Measurements from ENCODE around the gene KRTAP2-1. TPM values are rescaled to one million over a fixed set of nuclear protein-coding genes. Genes with fewer than 3 reads are reported as not detected.

Gene KRTAP2-1
- total and polyA plus RNA-seq, 2 of the 13 experiments (the other 11 are each of a cell fraction or from before 2014, with no cell fraction given), result not detected

DNA sequence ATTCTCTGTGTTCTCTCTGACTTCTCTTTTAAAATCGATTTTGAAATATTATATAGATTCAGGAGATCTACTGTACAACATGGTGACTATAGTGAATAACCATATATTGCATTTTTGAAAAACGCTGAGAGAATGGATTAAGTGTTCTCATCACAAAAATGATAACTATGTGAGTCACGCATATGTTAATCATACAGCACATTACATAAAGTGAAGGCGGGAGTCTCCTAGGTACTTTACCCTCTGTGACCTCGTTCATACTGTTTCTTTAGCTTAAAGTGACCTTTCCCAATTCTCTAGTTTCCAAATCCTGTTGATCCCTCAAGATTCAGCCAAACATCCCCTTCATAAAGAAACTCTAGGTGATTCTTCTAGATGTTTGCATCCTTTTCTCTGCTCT is 44.3 kb downstream of the KRTAP2-1 start (continued):
- TF ChIP-seq, protein P1, sequence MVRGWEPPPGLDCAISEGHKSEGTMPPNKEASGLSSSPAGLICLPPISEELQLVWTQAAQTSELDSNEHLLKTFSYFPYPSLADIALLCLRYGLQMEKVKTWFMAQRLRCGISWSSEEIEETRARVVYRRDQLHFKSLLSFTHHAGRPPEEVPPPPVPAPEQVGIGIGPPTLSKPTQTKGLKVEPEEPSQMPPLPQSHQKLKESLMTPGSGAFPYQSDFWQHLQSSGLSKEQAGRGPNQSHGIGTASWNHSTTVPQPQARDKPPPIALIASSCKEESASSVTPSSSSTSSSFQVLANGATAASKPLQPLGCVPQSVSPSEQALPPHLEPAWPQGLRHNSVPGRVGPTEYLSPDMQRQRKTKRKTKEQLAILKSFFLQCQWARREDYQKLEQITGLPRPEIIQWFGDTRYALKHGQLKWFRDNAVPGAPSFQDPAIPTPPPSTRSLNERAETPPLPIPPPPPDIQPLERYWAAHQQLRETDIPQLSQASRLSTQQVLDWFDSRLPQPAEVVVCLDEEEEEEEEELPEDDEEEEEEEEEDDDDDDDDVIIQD (CRISPR knock-in tag; IDR thresholded peaks at IDR 0.05; ENCODE audit: low read depth), result peak; percentile 34; the same call in 1 of the 2 replicates
- TF ChIP-seq, protein P2, sequence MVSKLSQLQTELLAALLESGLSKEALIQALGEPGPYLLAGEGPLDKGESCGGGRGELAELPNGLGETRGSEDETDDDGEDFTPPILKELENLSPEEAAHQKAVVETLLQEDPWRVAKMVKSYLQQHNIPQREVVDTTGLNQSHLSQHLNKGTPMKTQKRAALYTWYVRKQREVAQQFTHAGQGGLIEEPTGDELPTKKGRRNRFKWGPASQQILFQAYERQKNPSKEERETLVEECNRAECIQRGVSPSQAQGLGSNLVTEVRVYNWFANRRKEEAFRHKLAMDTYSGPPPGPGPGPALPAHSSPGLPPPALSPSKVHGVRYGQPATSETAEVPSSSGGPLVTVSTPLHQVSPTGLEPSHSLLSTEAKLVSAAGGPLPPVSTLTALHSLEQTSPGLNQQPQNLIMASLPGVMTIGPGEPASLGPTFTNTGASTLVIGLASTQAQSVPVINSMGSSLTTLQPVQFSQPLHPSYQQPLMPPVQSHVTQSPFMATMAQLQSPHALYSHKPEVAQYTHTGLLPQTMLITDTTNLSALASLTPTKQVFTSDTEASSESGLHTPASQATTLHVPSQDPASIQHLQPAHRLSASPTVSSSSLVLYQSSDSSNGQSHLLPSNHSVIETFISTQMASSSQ (IDR thresholded peaks at IDR 0.05; ENCODE audit: low read depth), result no peak
- TF ChIP-seq, protein P2 (CRISPR knock-in tag; IDR thresholded peaks at IDR 0.05; ENCODE audit: borderline replicate concordance), result peak; percentile 42; the same call in 1 of the 2 replicates
- TF ChIP-seq SMAD1 (CRISPR knock-in tag; IDR thresholded peaks at IDR 0.05; ENCODE audit: borderline replicate concordance, low read depth), result no peak
- TF ChIP-seq CREM (IDR thresholded peaks at IDR 0.05), result no peak
- no peak for TF ChIP-seq CREM (CRISPR knock-in tag; IDR thresholded peaks at IDR 0.05)
- TF ChIP-seq, protein P3, sequence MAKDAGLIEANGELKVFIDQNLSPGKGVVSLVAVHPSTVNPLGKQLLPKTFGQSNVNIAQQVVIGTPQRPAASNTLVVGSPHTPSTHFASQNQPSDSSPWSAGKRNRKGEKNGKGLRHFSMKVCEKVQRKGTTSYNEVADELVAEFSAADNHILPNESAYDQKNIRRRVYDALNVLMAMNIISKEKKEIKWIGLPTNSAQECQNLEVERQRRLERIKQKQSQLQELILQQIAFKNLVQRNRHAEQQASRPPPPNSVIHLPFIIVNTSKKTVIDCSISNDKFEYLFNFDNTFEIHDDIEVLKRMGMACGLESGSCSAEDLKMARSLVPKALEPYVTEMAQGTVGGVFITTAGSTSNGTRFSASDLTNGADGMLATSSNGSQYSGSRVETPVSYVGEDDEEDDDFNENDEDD (CRISPR knock-in tag; IDR thresholded peaks at IDR 0.05; ENCODE audit: borderline replicate concordance), result peak; percentile 40; the same call in 1 of the 2 replicates
- no peak for TF ChIP-seq ZNF546 (CRISPR knock-in tag; conservative IDR thresholded peaks at IDR 0.05)
- TF ChIP-seq KAT8 (CRISPR knock-in tag; IDR thresholded peaks at IDR 0.05), result no peak
- no peak for TF ChIP-seq MIER2 (CRISPR knock-in tag; IDR thresholded peaks at IDR 0.05)
- TF ChIP-seq ISL2 (CRISPR knock-in tag; IDR thresholded peaks at IDR 0.05), result peak; percentile 39; the same call in 1 of the 2 replicates
- peak; percentile 78 for TF ChIP-seq RARA (CRISPR knock-in tag; IDR thresholded peaks at IDR 0.05)
- no peak for TF ChIP-seq ZNF550 (CRISPR knock-in tag; IDR thresholded peaks at IDR 0.05; ENCODE audit: borderline replicate concordance)
- peak; percentile 72 for TF ChIP-seq TEAD3 (CRISPR knock-in tag; optimal IDR thresholded peaks at IDR 0.05; ENCODE audit: borderline replicate concordance)
- TF ChIP-seq ZBTB42 (CRISPR knock-in tag; IDR thresholded peaks at IDR 0.05), result no peak
- TF ChIP-seq RBAK (CRISPR knock-in tag; IDR thresholded peaks at IDR 0.05), result no peak
- peak; percentile 76 for TF ChIP-seq RXRB (CRISPR knock-in tag; IDR thresholded peaks at IDR 0.05; ENCODE audit: borderline replicate concordance)
- no peak for TF ChIP-seq TAF1 (CRISPR knock-in tag; IDR thresholded peaks at IDR 0.05)
- no peak for TF ChIP-seq ZNF83 (CRISPR knock-in tag; IDR thresholded peaks at IDR 0.05; ENCODE audit: borderline replicate concordance)
- TF ChIP-seq NCOR1 (IDR thresholded peaks at IDR 0.05; ENCODE audit: borderline replicate concordance, low read length), result no peak; the same call in 1 of the 2 replicates
- TF ChIP-seq, protein P4, sequence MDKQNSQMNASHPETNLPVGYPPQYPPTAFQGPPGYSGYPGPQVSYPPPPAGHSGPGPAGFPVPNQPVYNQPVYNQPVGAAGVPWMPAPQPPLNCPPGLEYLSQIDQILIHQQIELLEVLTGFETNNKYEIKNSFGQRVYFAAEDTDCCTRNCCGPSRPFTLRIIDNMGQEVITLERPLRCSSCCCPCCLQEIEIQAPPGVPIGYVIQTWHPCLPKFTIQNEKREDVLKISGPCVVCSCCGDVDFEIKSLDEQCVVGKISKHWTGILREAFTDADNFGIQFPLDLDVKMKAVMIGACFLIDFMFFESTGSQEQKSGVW (CRISPR knock-in tag; IDR thresholded peaks at IDR 0.05; ENCODE audit: borderline replicate concordance), result no peak
- 0 out of 2 replicates have a peak, but pooled peaks have one; percentile 12 for TF ChIP-seq PPARG (CRISPR knock-in tag; conservative IDR thresholded peaks at IDR 0.05)
- 0 out of 2 replicates have a peak, but pooled peaks have one; percentile 34 for TF ChIP-seq CREB1 (IDR thresholded peaks at IDR 0.05)
- TF ChIP-seq CREB1 (CRISPR knock-in tag; IDR thresholded peaks at IDR 0.05), result no peak
- no peak for TF ChIP-seq FOXP1 (IDR thresholded peaks at IDR 0.05)
- 0 out of 2 replicates have a peak, but pooled peaks have one; percentile 29 for TF ChIP-seq FOXP1 (CRISPR knock-in tag; IDR thresholded peaks at IDR 0.05)
- no peak for TF ChIP-seq POLR2AphosphoS2 (IDR thresholded peaks at IDR 0.05; ENCODE audit: low read depth, low read length)

All from HepG2 (cell line).